Activated naive CD4-positive, alpha-beta T cell treated with anti-CD3 and anti-CD28 coated beads, Interleukin-2, amount 10 ng/mL, durations not matched to agents 7 days and 5 days (primary cell): ENCODE data around the gene ABCC4.

Experiments
- CTCF ChIA-PET: fragments of 350-600 bp; sonication (Branson Sonifier 250); formaldehyde crosslinking; loops from one replicate; lab custom pipeline; 2021; ENCODE audit warnings: antibody characterized with exemption; lab: Charles Lee
- DNase-seq: peaks from one replicate; pipeline ENCODE4 v3.0.0-alpha.2; 2020
- H3K27ac Mint-ChIP-seq: one replicate; pipeline ENCODE4 v1.8.0; 2021; ENCODE audit warnings: mild to moderate bottlenecking, moderate library complexity, mixed read lengths
- H3K27me3 Mint-ChIP-seq: one replicate; pipeline ENCODE4 v1.8.0; 2021; ENCODE audit warnings: mild to moderate bottlenecking, mixed read lengths
- H3K36me3 Mint-ChIP-seq: one replicate; pipeline ENCODE4 v1.8.0; 2021; ENCODE audit warnings: mixed read lengths
- H3K4me1 Mint-ChIP-seq: one replicate; pipeline ENCODE4 v1.8.0; 2021; ENCODE audit warnings: mixed read lengths
- H3K4me3 Mint-ChIP-seq: one replicate; pipeline ENCODE4 v1.8.0; 2021; ENCODE audit warnings: mild to moderate bottlenecking, moderate library complexity, mixed read lengths
- H3K9me3 Mint-ChIP-seq: one replicate; pipeline ENCODE4 v1.8.0; 2021; ENCODE audit warnings: mixed read lengths

Gene ABCC4

GRCh38 chr13:95120650-95121049, 180.6 kb downstream of the ABCC4 start:
- Mint-ChIP-seq H3K36me3 (no peaks in the 10 kb centered on the region), H3K4me1 (peaks cover 8% of the 10 kb centered on the region), H3K4me3 (no peak overlapping the region), H3K9me3 (no peaks in the 10 kb centered on the region), H3K27ac (no peak overlapping the region), H3K27me3 (no peaks in the 10 kb centered on the region)
- no peak for DNase-seq
- CTCF ChIA-PET = no interaction called here

GRCh38 chr13:95118541-95119324, 182.5 kb downstream of the ABCC4 start:
- Mint-ChIP-seq H3K4me1 (peaks cover 8% of the 10 kb centered on the region), H3K27ac (no peak overlapping the region), H3K9me3 (no peaks in the 10 kb centered on the region), H3K4me3 (no peak overlapping the region), H3K36me3 (no peaks in the 10 kb centered on the region), H3K27me3 (no peaks in the 10 kb centered on the region)
- no peak for DNase-seq
- CTCF ChIA-PET = no interaction called here

GRCh38 chr13:95117092-95117491, 184.2 kb downstream of the ABCC4 start:
- DNase-seq = no peak
- H3K36me3 Mint-ChIP-seq = no peaks in the 10 kb centered on the region
- no peaks in the 10 kb centered on the region for H3K9me3 Mint-ChIP-seq
- CTCF ChIA-PET = no interaction called here
- H3K4me3 Mint-ChIP-seq = no peak overlapping the region
- no peak overlapping the region for H3K27ac Mint-ChIP-seq
- no peaks in the 10 kb centered on the region for H3K27me3 Mint-ChIP-seq
- H3K4me1 Mint-ChIP-seq = peaks cover 6% of the 10 kb centered on the region

- Mint-ChIP-seq H3K4me3 (no peak overlapping the region), H3K9me3 (no peaks in the 10 kb centered on the region), H3K4me1 (no peaks in the 10 kb centered on the region), H3K27ac (no peak overlapping the region), H3K27me3 (no peaks in the 10 kb centered on the region), H3K36me3 (no peaks in the 10 kb centered on the region)
- CTCF ChIA-PET = no interaction called here
- DNase-seq = no peak
Measured at GRCh38 chr13:95115525-95115924, 185.7 kb downstream of the ABCC4 start.

- Mint-ChIP-seq H3K27me3 (no peaks in the 10 kb centered on the region), H3K9me3 (peaks cover 5% of the 10 kb centered on the region), H3K4me1 (no peaks in the 10 kb centered on the region), H3K27ac (no peak overlapping the region), H3K4me3 (no peak overlapping the region), H3K36me3 (no peaks in the 10 kb centered on the region)
- CTCF ChIA-PET = no interaction called here
- no peak for DNase-seq
Measured at GRCh38 chr13:95113601-95114000, 187.7 kb downstream of the ABCC4 start.

GRCh38 chr13:95112883-95113282, 188.4 kb downstream of the ABCC4 start:
- Mint-ChIP-seq H3K27ac (no peak overlapping the region), H3K36me3 (no peaks in the 10 kb centered on the region), H3K9me3 (peaks cover 5% of the 10 kb centered on the region), H3K4me1 (no peaks in the 10 kb centered on the region), H3K4me3 (no peak overlapping the region), H3K27me3 (no peaks in the 10 kb centered on the region)
- CTCF ChIA-PET = no interaction called here
- DNase-seq = no peak

- CTCF ChIA-PET = no interaction called here
- Mint-ChIP-seq H3K36me3 (no peaks in the 10 kb centered on the region), H3K4me3 (no peak overlapping the region), H3K4me1 (no peaks in the 10 kb centered on the region), H3K27ac (no peak overlapping the region), H3K9me3 (peaks cover 5% of the 10 kb centered on the region), H3K27me3 (no peaks in the 10 kb centered on the region)
- DNase-seq = no peak
Measured at GRCh38 chr13:95111608-95112007, 189.6 kb downstream of the ABCC4 start.

GRCh38 chr13:95106562-95106961, 194.7 kb downstream of the ABCC4 start:
- CTCF ChIA-PET = no interaction called here
- Mint-ChIP-seq H3K27me3 (no peaks in the 10 kb centered on the region), H3K4me3 (no peak overlapping the region), H3K4me1 (no peaks in the 10 kb centered on the region), H3K36me3 (no peaks in the 10 kb centered on the region), H3K27ac (no peak overlapping the region), H3K9me3 (peaks cover 5% of the 10 kb centered on the region)
- no peak for DNase-seq

- CTCF ChIA-PET = no interaction called here
- H3K27ac Mint-ChIP-seq = no peak overlapping the region
- no peak for DNase-seq
- peaks cover 1% of the 10 kb centered on the region for H3K36me3 Mint-ChIP-seq
- no peaks in the 10 kb centered on the region for H3K4me1 Mint-ChIP-seq
- H3K27me3 Mint-ChIP-seq = no peaks in the 10 kb centered on the region
- H3K4me3 Mint-ChIP-seq = no peak overlapping the region
- peaks cover 5% of the 10 kb centered on the region for H3K9me3 Mint-ChIP-seq
Measured at GRCh38 chr13:95100525-95101433, 200.5 kb downstream of the ABCC4 start.

- Mint-ChIP-seq H3K4me3 (no peak overlapping the region), H3K27ac (no peak overlapping the region), H3K27me3 (no peaks in the 10 kb centered on the region), H3K36me3 (peaks cover 1% of the 10 kb centered on the region), H3K4me1 (no peaks in the 10 kb centered on the region), H3K9me3 (peaks cover 5% of the 10 kb centered on the region)
- CTCF ChIA-PET = no interaction called here
- DNase-seq = no peak
Measured at GRCh38 chr13:95099541-95099940, 201.7 kb downstream of the ABCC4 start.

- H3K27me3 Mint-ChIP-seq = no peaks in the 10 kb centered on the region
- no peaks in the 10 kb centered on the region for H3K4me1 Mint-ChIP-seq
- H3K9me3 Mint-ChIP-seq = peaks cover 5% of the 10 kb centered on the region
- H3K4me3 Mint-ChIP-seq = no peak overlapping the region
- CTCF ChIA-PET = interaction anchor here (1.2 kb wide), 1 partner anchor 91 kb away, joined by 4 read pairs; no protein-coding TSS in a partner anchor
- no peak overlapping the region for H3K27ac Mint-ChIP-seq
- peaks cover 1% of the 10 kb centered on the region for H3K36me3 Mint-ChIP-seq
- no peak for DNase-seq
Measured at GRCh38 chr13:95098916-95099315, 202.3 kb downstream of the ABCC4 start.

GRCh38 chr13:95091755-95092154, 209.5 kb downstream of the ABCC4 start:
- no peaks in the 10 kb centered on the region for H3K36me3 Mint-ChIP-seq
- CTCF ChIA-PET = no interaction called here
- no peaks in the 10 kb centered on the region for H3K27me3 Mint-ChIP-seq
- no peak for DNase-seq
- no peak overlapping the region for H3K4me3 Mint-ChIP-seq
- H3K9me3 Mint-ChIP-seq = peaks cover 4% of the 10 kb centered on the region
- H3K27ac Mint-ChIP-seq = no peak overlapping the region
- peaks cover 3% of the 10 kb centered on the region for H3K4me1 Mint-ChIP-seq

GRCh38 chr13:95087746-95088305, 213.4 kb downstream of the ABCC4 start:
- CTCF ChIA-PET = no interaction called here
- Mint-ChIP-seq H3K4me1 (peaks cover 3% of the 10 kb centered on the region), H3K9me3 (peaks cover 3% of the 10 kb centered on the region), H3K36me3 (no peaks in the 10 kb centered on the region), H3K27me3 (no peaks in the 10 kb centered on the region), H3K4me3 (no peak overlapping the region), H3K27ac (no peak overlapping the region)
- no peak for DNase-seq

- Mint-ChIP-seq H3K36me3 (no peaks in the 10 kb centered on the region), H3K27me3 (no peaks in the 10 kb centered on the region), H3K9me3 (no peaks in the 10 kb centered on the region), H3K4me1 (peaks cover 3% of the 10 kb centered on the region), H3K4me3 (no peak overlapping the region), H3K27ac (no peak overlapping the region)
- CTCF ChIA-PET = no interaction called here
- no peak for DNase-seq
Measured at GRCh38 chr13:95086761-95087160, 214.5 kb downstream of the ABCC4 start.
